Measurements from ENCODE around the gene CFAP65.

Gene CFAP65

DNA sequence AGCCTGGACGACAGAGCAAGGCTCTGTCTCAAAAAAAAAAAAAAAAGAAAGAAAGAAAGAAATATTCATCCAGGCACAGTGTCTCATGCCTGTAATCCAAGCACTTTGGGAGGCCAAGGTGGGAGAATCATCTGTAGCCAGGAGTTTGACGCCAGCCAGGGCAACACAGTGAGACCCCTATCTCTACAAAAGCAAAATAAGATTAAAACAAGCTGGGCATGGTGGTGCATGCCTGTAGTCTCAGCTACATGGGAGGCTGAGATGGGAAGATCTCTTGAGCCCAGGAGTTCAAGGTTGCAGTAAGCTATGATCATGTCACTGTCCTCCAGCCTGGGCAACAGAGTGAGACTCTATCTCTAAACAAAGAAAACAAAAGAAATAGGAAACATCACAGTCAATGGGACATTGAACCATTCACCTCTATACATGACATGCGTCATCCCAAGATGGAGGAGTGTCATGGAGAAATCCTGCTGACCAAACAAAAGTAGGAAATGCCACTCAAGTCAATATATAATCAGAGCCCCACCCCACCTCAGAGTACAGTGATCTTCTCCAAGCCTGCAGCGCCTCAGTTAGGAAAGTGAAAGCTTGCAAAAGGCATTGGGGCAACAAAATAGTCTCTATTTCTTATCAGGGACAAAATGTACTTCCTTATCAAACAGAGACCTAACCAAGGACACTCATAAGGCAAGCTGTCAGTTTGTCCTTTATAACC, 66.1 kb downstream of the CFAP65 start:
- Histone ChIP-seq H3K4me2 (ENCODE audit: low read length) (no peak overlapping the region), H3K27ac (ENCODE audit: low read depth, low read length) (no peak overlapping the region), H2AK5ac (ENCODE audit: low read length) (no peak overlapping the region), H3K14ac (ENCODE audit: low read length) (no peak overlapping the region), H3K9ac (ENCODE audit: low read length) (no peak overlapping the region), H2AFZ (ENCODE audit: insufficient read depth, low read length, poor library complexity) (no peak overlapping the region), H3K79me2 (ENCODE audit: control insufficient read depth, insufficient read depth, low read length, poor library complexity) (no peaks in the 10 kb centered on the region), H2BK12ac (ENCODE audit: low read length) (no peak overlapping the region), H3K27me3 (ENCODE audit: insufficient read depth, low read length) (peaks cover 16% of the 10 kb centered on the region), H3K4me1 (ENCODE audit: control insufficient read depth in 1 of 2, insufficient read depth in 2 of 2, low read length in 2 of 2) (peaks cover 2% of the 10 kb centered on the region in 2 experiments), H3K23ac (ENCODE audit: low read length) (no peak overlapping the region), H2BK5ac (ENCODE audit: low read depth, low read length, poor library complexity) (no peak overlapping the region), H3K79me1 (ENCODE audit: low read length) (no peaks in the 10 kb centered on the region), H4K12ac (ENCODE audit: low read depth, low read length) (no peak overlapping the region), H3K36me3 (ENCODE audit: control insufficient read depth in 1 of 2, insufficient read depth in 2 of 2, low read length in 2 of 2) (no peaks in the 10 kb centered on the region), H3K9me3 (ENCODE audit: insufficient read depth, low read depth, low read length) (peaks cover 2% of the 10 kb centered on the region), H4K91ac (ENCODE audit: low read depth, low read length) (no peak overlapping the region), H3K4ac (ENCODE audit: low read depth, low read length) (no peak overlapping the region), H2BK120ac (ENCODE audit: insufficient read depth, low read length, poor library complexity) (no peak overlapping the region), H3K4me3 (ENCODE audit: low read depth, low read length) (no peak overlapping the region), H4K8ac (ENCODE audit: low read depth, low read length) (no peak overlapping the region), H3K18ac (ENCODE audit: low read length) (no peak overlapping the region)
- no CpG with 5 or more reads among the region's 4 CpGs for WGBS (ENCODE audit: extremely low coverage, insufficient coverage, insufficient read length)
- DNase-seq, result no peak

DNA sequence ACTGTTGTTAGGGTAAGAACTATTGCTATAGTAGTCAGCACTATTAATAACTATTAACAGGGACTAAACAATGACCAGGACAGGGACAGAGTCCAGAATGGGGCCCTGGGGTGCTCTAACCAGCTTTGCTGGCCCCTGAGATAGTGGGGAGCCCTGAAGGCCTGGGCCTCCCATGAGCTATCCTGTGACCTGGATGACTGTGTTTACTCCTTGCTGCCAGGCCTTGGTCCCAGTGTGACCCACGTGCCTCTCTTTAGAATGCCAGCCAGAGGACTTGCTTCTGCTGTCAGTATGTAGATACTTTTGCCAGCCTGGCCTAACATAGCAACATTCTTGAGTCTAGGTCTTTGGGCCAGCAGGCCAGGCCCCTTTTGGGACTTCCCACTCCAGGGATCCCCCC, 70.4 kb downstream of the CFAP65 start:
- peak overlapping the region; percentile 78 for H3K9ac ChIP-seq (ENCODE audit: low read length)
- no peak overlapping the region for H4K12ac ChIP-seq (ENCODE audit: low read depth, low read length)
- DNase-seq, result no peak
- H3K79me1 ChIP-seq (ENCODE audit: low read length), result no peaks in the 10 kb centered on the region
- no peak overlapping the region for H2BK5ac ChIP-seq (ENCODE audit: low read depth, low read length, poor library complexity)
- H3K4me3 ChIP-seq (ENCODE audit: low read depth, low read length), result peak overlapping the region; percentile 52
- H3K36me3 ChIP-seq (ENCODE audit: control insufficient read depth in 1 of 2, insufficient read depth in 2 of 2, low read length in 2 of 2), result no peaks in the 10 kb centered on the region
- H4K8ac ChIP-seq (ENCODE audit: low read depth, low read length), result no peak overlapping the region
- H3K79me2 ChIP-seq (ENCODE audit: control insufficient read depth, insufficient read depth, low read length, poor library complexity), result no peaks in the 10 kb centered on the region
- no peak overlapping the region for H3K23ac ChIP-seq (ENCODE audit: low read length)
- WGBS (ENCODE audit: extremely low coverage, insufficient coverage, insufficient read length), result no CpG with 5 or more reads among the region's 1 CpG
- H3K27me3 ChIP-seq (ENCODE audit: insufficient read depth, low read length), result peaks cover 10% of the 10 kb centered on the region
- no peak overlapping the region for H3K14ac ChIP-seq (ENCODE audit: low read length)
- no peak overlapping the region for H2BK12ac ChIP-seq (ENCODE audit: low read length)
- no peaks in the 10 kb centered on the region for H3K4me1 ChIP-seq (ENCODE audit: control insufficient read depth in 1 of 2, insufficient read depth in 2 of 2, low read length in 2 of 2)
- no peak overlapping the region for H3K4ac ChIP-seq (ENCODE audit: low read depth, low read length)
- H4K91ac ChIP-seq (ENCODE audit: low read depth, low read length), result no peak overlapping the region
- H3K4me2 ChIP-seq (ENCODE audit: low read length), result no peak overlapping the region
- no peak overlapping the region for H2BK120ac ChIP-seq (ENCODE audit: insufficient read depth, low read length, poor library complexity)
- no peak overlapping the region for H2AFZ ChIP-seq (ENCODE audit: insufficient read depth, low read length, poor library complexity)
- no peak overlapping the region for H3K18ac ChIP-seq (ENCODE audit: low read length)
- no peak overlapping the region for H3K27ac ChIP-seq (ENCODE audit: low read depth, low read length)
- no peak overlapping the region for H2AK5ac ChIP-seq (ENCODE audit: low read length)
- H3K9me3 ChIP-seq (ENCODE audit: insufficient read depth, low read depth, low read length), result peaks cover 2% of the 10 kb centered on the region

DNA sequence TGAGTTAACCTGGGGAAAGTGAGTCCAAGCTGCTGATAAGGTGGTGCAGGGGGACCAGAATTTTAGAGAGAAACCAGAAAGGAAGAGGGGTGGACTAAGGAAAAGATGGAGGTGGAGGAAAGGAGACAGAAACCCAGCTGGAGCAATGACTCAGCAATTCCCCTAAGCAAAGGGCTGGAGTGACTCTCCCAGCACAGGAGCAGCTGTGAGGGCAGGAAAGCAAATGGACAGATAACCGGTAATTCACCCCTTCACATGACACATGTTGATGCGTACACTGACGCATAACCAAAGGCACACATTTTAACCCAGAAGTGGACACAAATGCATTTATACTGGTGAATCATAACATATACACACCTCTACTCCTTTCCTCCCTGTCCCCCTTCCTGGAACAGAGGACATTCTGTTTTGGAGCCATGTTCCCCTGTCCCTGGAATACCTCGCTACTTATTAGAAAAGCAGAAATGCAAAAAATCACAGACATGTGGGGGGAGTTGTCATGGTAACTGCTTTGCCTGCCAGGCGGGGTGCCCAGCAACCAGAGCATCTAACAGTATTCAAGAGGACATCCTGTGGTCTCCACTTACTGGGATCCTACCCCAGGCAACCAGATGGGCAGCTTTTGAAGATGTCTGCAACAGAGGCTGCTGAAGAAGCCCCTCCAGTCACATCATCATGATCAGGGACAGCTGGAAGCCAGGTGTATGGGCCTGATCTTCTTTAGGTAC, 77.1 kb downstream of the CFAP65 start:
- Histone ChIP-seq H3K4ac (ENCODE audit: low read depth, low read length) (no peak overlapping the region), H3K14ac (ENCODE audit: low read length) (no peak overlapping the region), H2AK5ac (ENCODE audit: low read length) (no peak overlapping the region), H3K9me3 (ENCODE audit: insufficient read depth, low read depth, low read length) (peaks cover 4% of the 10 kb centered on the region), H3K4me2 (ENCODE audit: low read length) (no peak overlapping the region), H3K79me2 (ENCODE audit: control insufficient read depth, insufficient read depth, low read length, poor library complexity) (no peaks in the 10 kb centered on the region), H3K36me3 (ENCODE audit: control insufficient read depth in 1 of 2, insufficient read depth in 2 of 2, low read length in 2 of 2) (no peaks in the 10 kb centered on the region), H2BK5ac (ENCODE audit: low read depth, low read length, poor library complexity) (no peak overlapping the region), H2AFZ (ENCODE audit: insufficient read depth, low read length, poor library complexity) (no peak overlapping the region), H2BK12ac (ENCODE audit: low read length) (no peak overlapping the region), H3K79me1 (ENCODE audit: low read length) (no peaks in the 10 kb centered on the region), H3K27ac (ENCODE audit: low read depth, low read length) (no peak overlapping the region), H4K8ac (ENCODE audit: low read depth, low read length) (no peak overlapping the region), H4K91ac (ENCODE audit: low read depth, low read length) (no peak overlapping the region), H4K12ac (ENCODE audit: low read depth, low read length) (no peak overlapping the region), H2BK120ac (ENCODE audit: insufficient read depth, low read length, poor library complexity) (no peak overlapping the region), H3K18ac (ENCODE audit: low read length) (no peak overlapping the region), H3K23ac (ENCODE audit: low read length) (no peak overlapping the region), H3K27me3 (ENCODE audit: insufficient read depth, low read length) (peaks cover 27% of the 10 kb centered on the region), H3K4me3 (ENCODE audit: low read depth, low read length) (no peak overlapping the region), H3K4me1 (ENCODE audit: control insufficient read depth in 1 of 2, insufficient read depth in 2 of 2, low read length in 2 of 2) (peaks cover 4 to 8% of the 10 kb centered on the region in 2 experiments), H3K9ac (ENCODE audit: low read length) (no peak overlapping the region)
- no peak for DNase-seq
- WGBS (ENCODE audit: extremely low coverage, insufficient coverage, insufficient read length), result no CpG with 5 or more reads among the region's 5 CpGs

DNA sequence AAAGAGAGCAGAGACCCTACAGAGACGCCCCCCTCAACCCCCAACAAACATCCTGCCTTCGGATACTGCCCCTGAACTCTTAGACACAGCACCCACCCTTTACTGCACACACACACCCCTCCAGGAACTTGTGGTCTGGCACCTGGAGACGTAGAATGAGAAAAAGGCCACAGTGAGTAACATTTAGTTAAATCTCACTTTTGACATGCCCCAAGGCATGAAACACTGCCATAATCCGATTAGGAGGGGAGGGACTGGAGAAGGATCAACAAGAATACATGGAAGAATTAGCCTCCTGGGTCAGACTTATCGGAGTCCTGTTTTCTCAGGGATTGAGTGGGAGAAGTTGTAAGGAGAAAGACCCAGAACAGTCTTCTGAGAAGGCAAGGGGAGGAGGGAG, 77.7 kb downstream of the CFAP65 start:
- Histone ChIP-seq H3K9ac (ENCODE audit: low read length) (no peak overlapping the region), H3K4me2 (ENCODE audit: low read length) (peak overlapping the region; percentile 65), H3K9me3 (ENCODE audit: insufficient read depth, low read depth, low read length) (peaks cover 5% of the 10 kb centered on the region), H4K91ac (ENCODE audit: low read depth, low read length) (no peak overlapping the region), H3K79me1 (ENCODE audit: low read length) (no peaks in the 10 kb centered on the region), H2BK12ac (ENCODE audit: low read length) (no peak overlapping the region), H3K4me1 (ENCODE audit: control insufficient read depth in 1 of 2, insufficient read depth in 2 of 2, low read length in 2 of 2) (peaks cover 7 to 12% of the 10 kb centered on the region in 2 experiments), H3K27me3 (ENCODE audit: insufficient read depth, low read length) (peaks cover 33% of the 10 kb centered on the region), H3K36me3 (ENCODE audit: control insufficient read depth in 1 of 2, insufficient read depth in 2 of 2, low read length in 2 of 2) (no peaks in the 10 kb centered on the region), H2BK5ac (ENCODE audit: low read depth, low read length, poor library complexity) (no peak overlapping the region), H3K4me3 (ENCODE audit: low read depth, low read length) (no peak overlapping the region), H3K27ac (ENCODE audit: low read depth, low read length) (no peak overlapping the region), H4K8ac (ENCODE audit: low read depth, low read length) (no peak overlapping the region), H3K79me2 (ENCODE audit: control insufficient read depth, insufficient read depth, low read length, poor library complexity) (no peaks in the 10 kb centered on the region), H2AK5ac (ENCODE audit: low read length) (no peak overlapping the region), H3K23ac (ENCODE audit: low read length) (no peak overlapping the region), H2BK120ac (ENCODE audit: insufficient read depth, low read length, poor library complexity) (no peak overlapping the region), H4K12ac (ENCODE audit: low read depth, low read length) (no peak overlapping the region), H2AFZ (ENCODE audit: insufficient read depth, low read length, poor library complexity) (no peak overlapping the region), H3K14ac (ENCODE audit: low read length) (no peak overlapping the region), H3K18ac (ENCODE audit: low read length) (no peak overlapping the region), H3K4ac (ENCODE audit: low read depth, low read length) (no peak overlapping the region)
- DNase-seq, result no peak
- WGBS (ENCODE audit: extremely low coverage, insufficient coverage, insufficient read length), result no CpG with 5 or more reads among the region's 5 CpGs

All from trophoblast cell (in vitro differentiated cells and primary cell).